Astrocyte (in vitro differentiated cells and primary cell): ENCODE results near the gene MYT1. TPM values are rescaled to one million over a fixed set of nuclear protein-coding genes. Genes with fewer than 3 reads are reported as not detected.

Source experiments
- DNase-seq: peaks from one replicate; pipeline ENCODE4 v3.0.0-alpha.2; 2010; ENCODE audit warnings: low read depth
- FAIRE-seq: peaks from 2 replicates; lab custom pipeline; 2011; peaks lifted over from hg19 to GRCh38; lab: Jason Lieb, UNC
- H2AFZ ChIP-seq: 2 replicates; pipeline ENCODE4 v1.6.0; 2012; ENCODE audit warnings: low read depth, low read length, inconsistent platforms
- H3K27ac ChIP-seq: 2 replicates; pipeline ENCODE4 v1.5.1; 2011; ENCODE audit warnings: low read depth, low read length, inconsistent platforms
- H3K27me3 ChIP-seq: 2 replicates; pipeline ENCODE4 v1.6.0; 2011; ENCODE audit warnings: low read length, inconsistent platforms; ENCODE audit not compliant: insufficient read depth
- H3K36me3 ChIP-seq: 2 replicates; pipeline ENCODE4 v1.5.1; 2011; ENCODE audit warnings: low read length, inconsistent platforms; ENCODE audit not compliant: insufficient read depth
- H3K4me1 ChIP-seq: 2 replicates; pipeline ENCODE4 v1.5.1; 2011; ENCODE audit warnings: low read length, inconsistent platforms; ENCODE audit not compliant: insufficient read depth
- H3K4me2 ChIP-seq: 2 replicates; pipeline ENCODE4 v1.6.0; 2012; ENCODE audit warnings: low read length, inconsistent platforms
- H3K4me3 ChIP-seq: 2 replicates; pipeline ENCODE4 v1.5.1; 2011; ENCODE audit warnings: low read depth, mild to moderate bottlenecking, low read length, inconsistent platforms; ENCODE audit not compliant: insufficient read depth
- H3K79me2 ChIP-seq: 2 replicates; pipeline ENCODE4 v1.6.0; 2012; ENCODE audit warnings: mild to moderate bottlenecking, low read length, inconsistent platforms; ENCODE audit not compliant: insufficient read depth
- H3K9ac ChIP-seq: 2 replicates; pipeline ENCODE4 v1.6.0; 2012; ENCODE audit warnings: mild to moderate bottlenecking, low read length, inconsistent platforms
- H3K9me3 ChIP-seq: 2 replicates; pipeline ENCODE4 v1.5.1; 2012; ENCODE audit warnings: low read depth, mild to moderate bottlenecking, low read length, inconsistent platforms; ENCODE audit not compliant: insufficient read depth
- H4K20me1 ChIP-seq: 2 replicates; pipeline ENCODE4 v1.6.0; 2012; ENCODE audit warnings: low read length, inconsistent platforms; ENCODE audit not compliant: insufficient read depth
- H3K27ac Mint-ChIP-seq: one replicate; pipeline ENCODE4 v1.8.0; 2021; ENCODE audit warnings: mild to moderate bottlenecking, mixed read lengths; ENCODE audit not compliant: unreplicated experiment
- H3K27me3 Mint-ChIP-seq: one replicate; pipeline ENCODE4 v1.8.0; 2021; ENCODE audit warnings: low read depth, mixed read lengths; ENCODE audit not compliant: unreplicated experiment
- H3K36me3 Mint-ChIP-seq: one replicate; pipeline ENCODE4 v1.8.0; 2021; ENCODE audit warnings: low read depth, mixed read lengths; ENCODE audit not compliant: unreplicated experiment
- H3K4me1 Mint-ChIP-seq: one replicate; pipeline ENCODE4 v1.8.0; 2021; ENCODE audit warnings: low read depth, mixed read lengths; ENCODE audit not compliant: unreplicated experiment
- H3K4me3 Mint-ChIP-seq: one replicate; pipeline ENCODE4 v1.8.0; 2021; ENCODE audit warnings: mild to moderate bottlenecking, moderate library complexity, mixed read lengths; ENCODE audit not compliant: unreplicated experiment
- H3K9me3 Mint-ChIP-seq: one replicate; pipeline ENCODE4 v1.8.0; 2021; ENCODE audit warnings: mild to moderate bottlenecking, mixed read lengths; ENCODE audit not compliant: unreplicated experiment
- CTCF ChIP-seq: IDR thresholded peaks from 2 replicates; pipeline ENCODE4 v1.5.1; 2011; ENCODE audit warnings: low read depth, mild to moderate bottlenecking, inconsistent platforms, low read length, moderate library complexity; ENCODE audit not compliant: insufficient read depth
- EZH2 ChIP-seq: IDR thresholded peaks from 2 replicates; pipeline ENCODE4 v1.6.1; 2012; ENCODE audit warnings: mild to moderate bottlenecking, low read length, inconsistent platforms; ENCODE audit not compliant: insufficient read depth
- total RNA-seq: library from RNA; stranded (reverse); gene quantifications from 2 replicates; pipeline ENCODE4 v1.2.1, GENCODE V29; 2021

MYT1 gene
- total RNA-seq, 1 donor from 2014 or later, result not detected

- Histone ChIP-seq H3K9me3 (no peaks in the 10 kb centered on the region), H3K36me3 (no peaks in the 10 kb centered on the region), H3K79me2 (no peaks in the 10 kb centered on the region), H2AFZ (no peak overlapping the region), H3K4me2 (no peak overlapping the region), H3K27me3 (peaks cover 27% of the 10 kb centered on the region), H3K4me3 (no peak overlapping the region), H3K4me1 (no peaks in the 10 kb centered on the region), H4K20me1 (no peaks in the 10 kb centered on the region), H3K9ac (no peak overlapping the region), H3K27ac (no peak overlapping the region)
- no peak overlapping the region for H3K27ac Mint-ChIP-seq
- H3K4me1 Mint-ChIP-seq, result peaks cover 8% of the 10 kb centered on the region
- no peaks in the 10 kb centered on the region for H3K9me3 Mint-ChIP-seq
- no peak for DNase-seq
- no peak for TF ChIP-seq CTCF
- no peak for TF ChIP-seq EZH2
- no peaks in the 10 kb centered on the region for H3K36me3 Mint-ChIP-seq
- H3K27me3 Mint-ChIP-seq, result peaks cover 48% of the 10 kb centered on the region
- no peak for FAIRE-seq
- no peak overlapping the region for H3K4me3 Mint-ChIP-seq
These were observed 4.3 kb downstream of the MYT1 start for GRCh38 chr20:64168381-64169090.

GRCh38 chr20:64169091-64169560, 4.9 kb downstream of the MYT1 start:
- H3K4me1 ChIP-seq, result no peaks in the 10 kb centered on the region
- H3K4me3 Mint-ChIP-seq, result no peak overlapping the region
- H3K36me3 Mint-ChIP-seq, result no peaks in the 10 kb centered on the region
- peaks cover 8% of the 10 kb centered on the region for H3K4me1 Mint-ChIP-seq
- no peak overlapping the region for H3K4me2 ChIP-seq
- no peak for DNase-seq
- no peaks in the 10 kb centered on the region for H3K79me2 ChIP-seq
- no peak for TF ChIP-seq EZH2
- no peak for TF ChIP-seq CTCF
- H4K20me1 ChIP-seq, result no peaks in the 10 kb centered on the region
- H3K27ac Mint-ChIP-seq, result no peak overlapping the region
- no peak overlapping the region for H2AFZ ChIP-seq
- H3K36me3 ChIP-seq, result no peaks in the 10 kb centered on the region
- peaks cover 21% of the 10 kb centered on the region for H3K27me3 ChIP-seq
- no peak overlapping the region for H3K4me3 ChIP-seq
- no peaks in the 10 kb centered on the region for H3K9me3 ChIP-seq
- H3K27me3 Mint-ChIP-seq, result peaks cover 42% of the 10 kb centered on the region
- H3K9me3 Mint-ChIP-seq, result no peaks in the 10 kb centered on the region
- H3K9ac ChIP-seq, result no peak overlapping the region
- H3K27ac ChIP-seq, result no peak overlapping the region
- FAIRE-seq, result no peak

- no peaks in the 10 kb centered on the region for H4K20me1 ChIP-seq
- no peaks in the 10 kb centered on the region for H3K9me3 Mint-ChIP-seq
- H3K4me3 ChIP-seq, result no peak overlapping the region
- no peak overlapping the region for H3K9ac ChIP-seq
- H3K27me3 ChIP-seq, result peaks cover 11% of the 10 kb centered on the region
- no peak for TF ChIP-seq CTCF
- no peak for TF ChIP-seq EZH2
- H3K79me2 ChIP-seq, result no peaks in the 10 kb centered on the region
- no peaks in the 10 kb centered on the region for H3K4me1 ChIP-seq
- H3K4me1 Mint-ChIP-seq, result peaks cover 8% of the 10 kb centered on the region
- H3K4me3 Mint-ChIP-seq, result no peak overlapping the region
- H2AFZ ChIP-seq, result no peak overlapping the region
- no peaks in the 10 kb centered on the region for H3K36me3 Mint-ChIP-seq
- no peak overlapping the region for H3K27ac ChIP-seq
- H3K4me2 ChIP-seq, result no peak overlapping the region
- H3K9me3 ChIP-seq, result no peaks in the 10 kb centered on the region
- H3K27ac Mint-ChIP-seq, result no peak overlapping the region
- H3K36me3 ChIP-seq, result no peaks in the 10 kb centered on the region
- FAIRE-seq (no peak), DNase-seq (no peak)
- H3K27me3 Mint-ChIP-seq, result peaks cover 27% of the 10 kb centered on the region
These were observed 7.0 kb downstream of the MYT1 start for GRCh38 chr20:64171211-64171610.
